HG02642 (cell line): Measurements from ENCODE around the gene SAC3D1.
A peak's percentile ranks its signal among the peaks of the same experiment; 100 is the strongest.

Experiments used
- ATAC-seq: cut with Tn5 transposase; IDR thresholded peaks from one replicate; pipeline ENCODE4 v1.9.1; 2021; ENCODE audit warnings: mild to moderate bottlenecking; ENCODE audit not compliant: unreplicated experiment, poor library complexity

The SAC3D1 gene

DNA sequence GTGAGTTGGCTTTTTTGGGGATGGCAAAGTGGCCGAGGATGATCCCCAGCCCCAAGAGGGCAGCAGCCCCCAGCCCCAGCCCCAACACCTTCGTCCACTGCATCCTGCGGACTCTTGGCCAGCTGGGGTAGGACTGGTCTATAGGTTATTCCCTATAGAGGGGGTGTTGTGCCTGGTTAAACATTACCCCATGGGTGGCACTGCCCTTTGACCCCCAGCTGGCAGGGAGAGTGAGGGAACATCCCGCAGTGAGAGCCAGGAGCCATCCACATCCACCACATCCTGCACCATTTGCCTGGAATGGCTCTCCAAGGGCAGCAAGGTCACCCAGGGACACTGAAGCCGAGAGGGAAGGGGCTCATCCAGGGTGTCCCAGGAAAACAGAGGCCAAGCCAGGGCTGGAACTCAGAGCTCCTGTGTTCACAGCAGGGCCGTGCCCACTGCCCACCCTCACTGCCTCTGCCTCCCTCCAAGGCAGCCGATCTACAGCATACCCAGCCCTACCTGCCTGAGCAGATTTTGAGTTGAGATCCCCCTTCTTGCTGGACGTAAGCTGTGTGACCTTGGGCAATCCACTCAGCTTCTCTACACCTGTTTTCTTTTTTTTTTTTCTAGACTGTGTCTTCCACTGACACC is 17.5 kb downstream of the SAC3D1 start, which contains the start of gene NAALADL1:
Gene NAALADL1 (minus strand): TSS at position 135 of the 636 bp plus-strand sequence. CDS start 32 bp downstream, at position 103.
- ATAC-seq: no peak

DNA sequence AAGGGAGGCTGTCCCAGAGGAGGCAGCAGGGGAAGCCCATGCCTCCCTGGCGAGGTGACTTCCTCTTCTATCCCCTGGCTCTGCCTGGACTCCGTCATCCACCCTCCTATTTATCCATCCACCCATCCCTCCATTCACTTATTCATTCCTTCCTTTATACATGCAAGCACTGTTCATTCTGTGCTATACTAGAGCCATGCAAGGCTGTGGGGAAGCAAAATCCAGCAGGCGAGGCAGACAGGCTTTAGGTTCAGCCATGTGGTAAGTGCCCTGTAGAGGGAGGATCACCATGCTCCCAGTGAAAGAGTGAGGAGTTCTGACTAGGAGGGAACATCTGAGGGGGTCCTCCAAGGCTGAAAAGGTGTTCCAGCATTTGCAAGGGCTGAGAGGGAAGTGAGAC is 18.5 kb downstream of the SAC3D1 start:
- no peak for ATAC-seq

DNA sequence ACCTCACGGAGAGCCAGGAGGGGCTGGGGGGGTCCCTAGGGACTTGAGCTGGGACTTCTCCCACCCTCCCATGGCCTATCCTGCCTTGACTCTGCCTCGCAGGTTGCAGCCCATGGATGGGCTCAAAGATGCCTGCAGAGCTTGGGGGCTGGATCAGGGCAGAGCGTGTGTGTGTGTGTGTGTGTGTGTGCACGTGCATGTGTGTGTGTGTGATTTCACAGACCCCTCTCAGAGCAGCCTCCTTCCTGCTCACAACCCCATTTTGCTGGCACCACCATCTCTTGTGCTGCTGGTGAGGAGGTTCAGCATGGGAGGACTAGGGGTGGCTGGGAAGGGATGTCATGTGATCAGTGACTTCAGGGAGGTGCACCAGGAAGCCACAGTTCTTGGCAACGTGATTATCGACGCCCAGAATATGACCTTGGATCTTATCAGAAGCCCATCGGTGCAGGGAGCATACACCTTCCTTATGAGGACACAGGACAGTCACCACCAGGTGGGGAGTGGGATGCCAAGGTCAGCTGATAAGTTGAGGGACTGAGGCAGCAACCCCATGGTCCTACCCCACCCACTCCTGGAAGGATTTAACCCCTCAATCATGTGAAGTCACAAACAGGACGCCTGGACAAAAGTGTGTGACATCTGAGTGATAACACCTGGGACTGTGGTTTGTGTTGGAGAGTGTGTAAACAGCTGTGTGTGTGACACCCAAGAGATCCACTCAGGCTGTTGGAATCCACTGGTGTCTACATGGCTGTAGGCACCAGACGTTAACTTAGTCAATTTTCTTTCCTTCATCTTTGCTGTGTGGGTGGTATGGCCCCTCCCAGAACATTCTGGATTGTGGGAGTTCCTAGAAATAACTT is 19.2 kb downstream of the SAC3D1 start:
- no peak for ATAC-seq

DNA sequence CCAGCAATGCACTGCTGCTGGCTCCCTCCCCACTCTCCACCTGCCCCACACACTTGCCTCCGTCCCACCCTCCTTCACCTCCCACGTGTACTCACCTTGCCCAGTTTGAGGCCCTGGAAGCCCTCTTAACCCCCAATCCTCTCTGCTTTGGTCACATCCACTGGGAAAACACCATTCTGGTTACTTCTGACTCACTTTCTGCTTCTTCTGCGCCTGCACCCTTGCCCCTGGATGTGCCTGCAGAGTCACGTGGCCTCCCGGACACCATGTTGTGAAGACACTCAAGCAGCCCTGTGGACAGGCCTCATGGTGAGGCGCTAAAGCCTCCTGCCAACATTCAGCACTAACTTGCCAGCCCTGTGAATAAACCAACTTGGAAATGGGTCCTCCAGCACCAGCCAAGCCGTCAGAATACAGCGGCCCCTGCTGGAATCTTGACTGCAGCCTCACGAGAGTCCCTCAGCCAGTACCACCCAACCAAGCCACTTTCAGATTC is 20.0 kb downstream of the SAC3D1 start:
- ATAC-seq: no peak

DNA sequence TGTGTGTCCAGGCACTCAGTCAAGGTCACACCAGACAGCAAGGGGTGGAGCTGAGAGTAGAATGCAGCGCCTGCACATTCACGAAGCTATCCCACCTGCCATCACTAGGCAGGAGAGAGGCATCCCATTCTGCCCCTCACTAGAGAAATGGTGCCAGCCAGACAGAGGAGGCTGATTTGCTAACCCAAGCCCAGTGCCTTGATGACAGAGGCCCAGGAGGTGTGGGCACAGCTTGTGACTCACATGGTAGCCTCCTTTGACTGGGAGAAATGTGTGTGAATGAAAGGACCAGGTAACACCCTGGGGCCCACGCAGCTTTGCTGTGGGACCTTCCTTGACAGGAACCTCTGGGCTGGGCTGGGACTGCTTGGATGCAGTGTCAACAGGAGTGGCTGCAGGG is 22.5 kb downstream of the SAC3D1 start:
- no peak for ATAC-seq

DNA sequence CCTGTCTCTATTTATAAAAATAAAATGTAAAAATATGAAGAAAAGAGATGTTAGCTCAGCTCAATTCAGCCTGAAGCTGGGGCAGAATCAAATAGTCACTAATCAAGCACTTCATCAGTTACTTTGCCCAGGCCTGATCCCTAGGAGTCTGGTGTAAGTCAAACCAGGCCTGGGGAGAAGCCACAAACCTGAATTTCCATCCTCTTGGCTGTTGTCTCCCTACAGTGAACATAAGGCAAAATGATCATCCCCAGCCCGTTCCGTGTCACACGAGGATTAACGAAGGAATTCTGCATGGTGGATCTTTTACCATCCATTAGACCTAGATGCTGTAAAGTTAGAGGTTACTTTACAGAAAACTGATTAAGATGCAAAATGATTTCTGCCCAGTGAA is 23.8 kb downstream of the SAC3D1 start:
- ATAC-seq: no peak

DNA sequence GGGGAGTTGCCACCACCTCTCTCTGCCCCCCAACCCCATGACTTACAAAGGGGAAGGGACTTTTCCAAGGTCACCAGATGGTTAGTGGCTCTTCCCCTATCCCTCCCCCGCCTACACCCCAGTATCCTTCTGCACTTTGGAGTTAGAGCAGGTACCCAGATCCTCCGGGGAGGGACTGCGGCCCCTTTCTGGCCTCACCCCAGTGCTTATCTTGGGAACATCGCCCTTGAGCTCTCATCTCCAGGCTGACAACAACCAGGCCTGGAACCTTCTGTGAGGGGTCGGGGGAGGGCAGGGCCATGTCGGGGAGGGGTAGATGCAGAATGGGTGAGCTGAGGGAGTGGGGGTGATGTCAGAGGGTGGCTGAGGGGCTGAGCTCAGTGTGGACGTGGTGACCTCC is 24.8 kb downstream of the SAC3D1 start:
- no peak for ATAC-seq

DNA sequence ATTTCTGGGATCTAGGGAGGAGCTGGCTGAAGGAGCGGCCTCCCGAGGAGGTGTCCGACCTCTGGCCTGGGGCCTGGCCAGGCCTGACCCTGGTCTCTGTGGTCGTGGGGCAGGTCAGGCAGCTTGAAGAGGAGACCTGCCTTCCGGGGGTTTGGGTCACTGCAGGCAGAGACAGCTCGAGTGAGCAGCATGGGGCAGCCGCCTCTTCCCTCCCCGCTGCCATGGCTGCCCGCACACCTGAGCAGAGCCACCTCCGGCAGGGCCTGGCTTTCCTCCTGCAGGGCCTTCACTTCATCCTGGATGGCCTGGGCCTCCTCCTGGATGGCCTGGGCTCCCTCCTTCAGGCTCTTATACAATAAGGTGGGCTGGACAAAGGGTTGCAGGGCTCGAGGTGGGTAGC is 25.3 kb downstream of the SAC3D1 start:
- ATAC-seq: no peak

DNA sequence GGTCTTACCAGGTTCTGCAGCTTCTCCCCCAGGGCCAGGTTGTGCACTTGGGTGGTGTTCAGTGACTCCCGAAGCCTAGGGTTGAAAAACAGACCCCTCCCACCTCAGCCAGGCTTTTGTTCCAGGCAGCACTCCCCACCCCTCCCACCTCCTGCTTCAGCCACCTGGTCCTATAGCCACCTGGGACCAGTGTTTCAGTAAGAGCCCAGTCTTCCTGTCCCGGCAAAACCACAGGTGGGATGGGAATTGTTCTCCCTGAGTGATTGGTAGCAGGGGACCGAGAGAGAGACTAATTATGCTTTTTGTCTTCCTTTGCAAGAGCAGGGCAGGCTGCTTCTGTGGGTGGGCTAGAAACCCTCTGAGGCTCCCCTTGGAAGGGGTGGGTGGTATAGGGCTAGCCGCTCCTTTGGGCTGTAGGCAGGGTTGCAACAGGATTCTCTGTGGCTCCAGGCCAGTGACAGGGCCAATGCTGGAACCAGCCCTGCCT is 25.8 kb downstream of the SAC3D1 start:
- ATAC-seq: no peak

DNA sequence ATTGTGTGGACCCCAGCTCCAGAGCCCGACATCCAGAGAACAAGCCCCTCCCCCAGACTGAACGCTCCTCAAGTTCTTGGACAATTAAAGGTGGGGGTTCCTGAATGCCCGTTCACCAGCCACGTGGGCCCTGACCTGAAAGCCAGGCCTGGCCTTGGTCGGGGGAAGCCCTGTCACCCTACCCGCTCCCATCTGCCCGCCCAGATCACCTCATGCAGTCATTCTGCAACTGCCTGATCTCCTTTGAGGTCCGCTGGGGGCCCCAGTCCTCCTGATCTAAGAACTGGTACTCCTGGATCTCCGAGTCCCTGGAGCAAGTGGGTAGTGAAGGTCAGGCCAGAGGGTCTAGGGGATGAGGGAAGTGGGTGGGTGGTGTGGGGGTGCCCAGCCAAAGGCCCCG is 26.4 kb downstream of the SAC3D1 start:
- ATAC-seq: no peak

DNA sequence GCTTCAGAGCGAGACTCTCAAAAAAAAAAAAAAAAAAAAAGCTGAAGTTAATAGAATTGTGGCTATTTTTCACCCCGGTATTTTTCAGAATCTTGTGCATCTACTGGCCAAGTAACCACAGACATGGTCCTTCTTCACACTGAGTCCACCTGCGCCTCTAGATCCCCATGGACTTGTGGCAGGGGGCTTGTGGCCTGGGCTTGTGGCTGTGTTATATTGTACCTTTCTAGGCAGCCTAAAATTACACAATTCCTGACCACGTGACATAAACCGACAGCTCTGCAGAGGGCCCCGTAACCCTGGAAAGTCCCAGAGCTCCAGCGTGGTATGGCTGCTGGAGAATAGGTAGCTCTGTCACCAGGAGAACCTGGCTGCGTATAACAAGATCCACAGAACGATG is 28.2 kb downstream of the SAC3D1 start:
- ATAC-seq: no peak

DNA sequence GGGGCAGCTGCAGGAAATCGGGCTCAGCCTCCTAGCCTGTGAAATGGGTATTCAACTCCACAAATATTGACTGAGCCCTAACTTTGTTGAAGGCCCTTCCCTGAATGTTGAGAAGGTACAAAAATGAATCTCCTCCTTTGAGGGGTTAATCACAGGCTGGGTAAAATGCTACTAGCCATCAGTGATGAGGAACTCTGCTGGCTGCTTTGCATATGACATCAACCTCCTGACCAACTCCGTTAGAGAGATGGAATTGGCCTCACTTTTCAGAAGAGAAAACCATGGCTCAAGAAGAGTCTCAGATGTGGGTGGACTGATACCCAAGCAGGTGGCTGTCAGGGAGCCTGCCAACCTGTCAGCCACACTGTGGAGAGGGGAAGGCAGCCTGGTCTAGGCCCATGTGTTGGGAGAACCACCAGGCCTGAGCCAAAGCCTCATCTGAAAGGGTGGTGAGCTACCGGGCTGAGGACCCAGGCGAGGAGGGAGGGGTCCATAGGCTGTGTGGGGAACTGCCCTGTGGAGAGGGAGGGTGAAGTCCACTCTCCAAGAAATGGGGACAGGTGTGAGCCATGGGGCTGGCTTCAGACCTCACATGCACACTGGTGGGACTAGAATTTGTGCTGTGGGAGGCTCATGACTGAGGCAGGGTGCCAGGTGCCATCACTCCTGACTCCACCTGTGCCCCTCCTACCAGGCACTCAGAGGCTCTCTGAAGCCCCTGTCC is 31.1 kb downstream of the SAC3D1 start:
- ATAC-seq: no peak

DNA sequence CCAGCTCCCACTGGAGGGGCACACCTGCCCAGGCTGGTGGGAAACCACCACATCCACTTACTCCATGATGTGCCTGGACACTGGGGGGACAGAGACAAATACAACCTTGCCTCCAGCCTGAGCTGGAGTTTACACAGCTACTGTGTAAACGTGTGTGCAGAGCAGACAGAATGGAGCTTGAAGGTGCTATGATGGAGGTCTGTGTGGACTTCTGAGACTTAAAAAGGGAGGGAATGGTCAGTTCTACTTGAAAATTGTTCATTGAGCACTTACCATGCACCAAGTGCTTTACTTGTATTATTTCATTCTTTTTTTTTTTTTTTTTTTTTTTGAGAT is 31.6 kb downstream of the SAC3D1 start:
- no peak for ATAC-seq

DNA sequence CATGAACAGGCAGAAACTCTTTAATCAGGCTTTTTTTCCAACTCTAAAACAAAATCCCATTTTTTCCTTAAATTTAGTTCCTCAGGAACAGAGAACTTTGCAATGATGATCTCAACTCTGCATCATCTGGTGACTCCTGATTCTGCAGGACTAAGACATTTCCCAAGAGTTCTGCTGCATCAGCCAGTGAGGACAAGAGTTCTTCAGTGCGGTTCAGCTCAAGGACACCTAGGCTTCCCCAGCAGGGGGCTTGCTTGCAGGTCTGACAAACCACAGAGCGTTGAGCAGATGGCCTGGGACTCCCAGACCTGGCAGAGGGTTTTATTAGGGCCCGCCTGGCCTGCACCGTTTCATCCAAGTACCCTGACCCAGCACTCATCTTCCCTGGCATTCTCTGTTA is 36.4 kb downstream of the SAC3D1 start:
- ATAC-seq: no peak

DNA sequence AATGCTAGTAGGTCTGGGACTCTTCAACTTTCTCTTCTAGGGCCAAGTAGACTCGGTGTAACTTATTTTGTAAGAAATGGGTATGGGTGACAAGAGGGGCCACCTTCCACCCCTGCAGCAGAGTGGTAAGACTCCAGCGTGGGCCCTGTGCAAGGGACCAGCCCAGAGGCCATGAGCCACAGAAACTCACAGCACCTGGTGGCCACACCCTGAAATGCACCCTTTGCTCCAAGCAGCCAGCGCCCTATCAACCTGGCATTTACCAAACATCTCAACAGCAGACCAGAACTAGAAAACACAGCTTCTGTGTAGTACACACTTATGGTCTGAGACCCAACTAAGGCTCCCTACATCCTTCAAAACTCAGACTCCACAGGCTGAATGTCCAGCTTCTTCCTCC is 37.1 kb downstream of the SAC3D1 start:
- no peak for ATAC-seq

DNA sequence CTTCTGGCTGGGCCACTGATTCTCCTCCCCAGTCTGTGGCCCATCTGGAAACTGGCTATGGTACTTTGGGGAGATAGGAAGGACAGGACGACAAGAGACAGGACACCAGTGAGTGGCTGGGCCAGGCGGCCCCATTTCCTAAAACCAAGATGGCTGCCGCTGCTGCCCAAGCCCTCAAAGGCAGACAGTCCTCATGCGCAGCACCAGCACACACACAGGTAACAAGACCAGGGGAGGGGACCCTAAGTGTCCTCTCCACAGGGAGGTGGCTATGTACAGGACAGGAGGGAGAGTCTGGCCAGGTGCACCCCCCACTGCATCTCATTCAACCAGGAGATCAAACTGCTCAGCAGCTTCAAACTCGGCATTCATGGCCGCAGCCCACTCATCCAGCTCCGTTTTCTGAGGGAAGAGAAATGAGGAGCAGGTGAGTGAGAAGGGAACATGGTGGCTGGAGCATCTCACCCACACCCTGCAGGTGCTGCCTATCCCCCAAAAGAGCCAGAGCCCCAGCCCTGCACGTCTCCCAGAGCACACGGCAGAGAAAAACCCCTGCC is 37.9 kb downstream of the SAC3D1 start:
- no peak for ATAC-seq

DNA sequence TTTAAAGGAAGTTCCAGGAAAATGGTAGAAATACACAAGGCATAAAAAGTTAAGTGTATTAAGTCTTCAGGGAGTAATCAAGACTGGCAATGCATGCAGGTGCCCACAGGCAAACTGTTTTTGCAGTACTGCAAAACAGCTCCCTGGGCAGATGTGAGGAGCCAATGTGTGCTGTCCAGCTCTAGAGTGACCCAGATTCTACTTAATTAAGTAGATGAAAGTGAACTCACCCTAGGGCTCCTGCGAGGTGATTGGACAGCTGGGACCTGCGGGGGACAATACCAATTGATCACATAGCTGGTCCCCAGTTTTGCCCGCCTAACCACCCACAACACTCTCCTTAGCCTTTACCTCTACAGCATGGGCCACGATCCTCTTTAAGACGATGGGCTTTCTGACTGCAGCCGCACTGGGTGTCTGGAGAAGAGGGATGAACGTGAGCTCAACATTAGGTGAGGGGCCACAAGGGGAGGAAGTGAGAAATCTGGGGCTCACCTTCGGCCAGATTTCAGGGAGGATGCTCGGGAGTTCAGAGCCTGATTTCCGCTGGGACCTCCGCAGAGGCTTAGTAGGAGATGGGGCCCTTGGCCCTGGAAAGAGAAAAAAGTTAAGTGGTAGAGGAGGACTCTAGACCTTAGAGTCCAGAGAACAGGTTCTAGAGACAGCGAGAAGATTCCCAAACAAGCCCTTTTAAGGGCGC is 42.3 kb downstream of the SAC3D1 start:
- ATAC-seq: peak; percentile 18

DNA sequence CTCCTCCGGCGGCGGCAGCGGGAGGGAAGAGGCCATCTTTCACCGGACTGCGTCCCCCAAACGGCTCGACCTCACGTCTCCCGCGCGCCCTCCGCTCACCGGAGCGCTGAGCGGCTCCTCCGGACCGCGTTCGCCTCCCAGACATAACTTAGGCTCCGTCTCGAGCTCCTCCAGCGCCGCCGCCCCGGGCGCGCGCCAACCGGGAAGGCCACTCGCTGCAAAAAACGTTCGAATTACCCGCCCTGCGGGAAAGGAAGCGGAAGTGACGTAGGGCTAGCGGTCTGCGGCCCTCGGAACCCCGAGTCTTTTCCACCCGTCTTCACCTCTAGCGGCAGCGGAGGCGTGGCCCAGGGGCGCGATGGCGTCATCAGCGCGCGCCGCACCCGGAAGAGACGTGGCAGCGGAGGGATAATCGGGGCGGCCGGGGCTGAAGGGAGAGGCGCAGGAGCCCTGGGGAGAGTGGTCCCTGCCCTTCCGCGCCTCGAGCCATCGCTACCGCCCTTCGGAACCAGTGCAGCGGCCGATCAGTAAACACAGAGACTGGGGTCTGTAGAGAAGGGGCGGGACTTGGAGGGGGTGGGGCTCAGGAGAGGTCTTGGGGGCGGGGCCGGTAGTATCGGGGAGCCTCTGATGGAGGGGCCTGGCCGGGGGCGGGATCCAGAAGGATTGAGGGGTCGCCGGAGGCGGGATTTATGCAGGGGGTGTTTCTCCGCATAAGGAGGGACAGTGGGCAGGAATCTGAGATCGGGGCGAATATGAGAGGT is 43.0 kb downstream of the SAC3D1 start, which contains the start of the genes CDCA5 and ZFPL1:
Gene CDCA5 (minus strand): TSS at position 207 of the 764 bp plus-strand sequence. CDS start 62 bp downstream, at position 145.
Gene ZFPL1 (plus strand): TSS at position 389 of the 764 bp plus-strand sequence. CDS start 477 bp downstream, outside the sequence.
- ATAC-seq: peak; percentile 80
